ENCODE data around the gene MEF2A.

DNA sequence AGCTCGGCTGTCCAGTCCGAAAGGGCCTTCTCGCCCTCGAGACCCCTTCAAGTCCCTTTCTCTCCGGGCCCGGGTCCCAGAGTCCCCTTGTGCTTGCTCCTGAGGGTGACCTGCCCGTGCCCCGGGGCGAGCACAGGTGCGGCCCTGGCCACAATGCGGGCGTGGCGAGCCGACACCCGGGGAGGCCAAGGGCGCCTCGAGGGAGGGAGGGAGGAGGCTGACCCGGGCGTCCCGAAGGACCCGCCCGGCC is 810 bp upstream of the MEF2A start:
- TF ChIP-seq POLR2A (IDR thresholded peaks at IDR 0.05; ENCODE audit: low read depth, low read length): peak; percentile 64; the same call in 1 of the 2 replicates
- TF ChIP-seq POLR2AphosphoS5 (IDR thresholded peaks at IDR 0.05; ENCODE audit: low read depth, low read length): no peak; the same call in 1 of the 2 replicates
